NCI-H524 treated with DMSO at 0.1 percent for 48 hours (cell line): ENCODE data around the gene OAS3.

ENCODE experiments used
- DNase-seq: peaks from one replicate; lab custom pipeline; 2025; lab: John Stamatoyannopoulos, UW

Gene OAS3

GRCh38 chr12:112961536-112961935 is 23.3 kb downstream of the OAS3 start:
- no peak for DNase-seq

GRCh38 chr12:112962561-112962960 is 24.3 kb downstream of the OAS3 start:
- no peak for DNase-seq

GRCh38 chr12:112963227-112963861 is 25.1 kb downstream of the OAS3 start:
- DNase-seq: no peak

- DNase-seq: no peak
Observed at GRCh38 chr12:112964067-112964670, 25.9 kb downstream of the OAS3 start.

GRCh38 chr12:112964915-112965314 is 26.6 kb downstream of the OAS3 start:
- DNase-seq: no peak

- DNase-seq: no peak
Observed at GRCh38 chr12:112965643-112966042, 27.4 kb downstream of the OAS3 start.

- DNase-seq: no peak
Observed at GRCh38 chr12:112967306-112967705, 29.0 kb downstream of the OAS3 start.

GRCh38 chr12:112967858-112968257 is 29.6 kb downstream of the OAS3 start:
- no peak for DNase-seq

GRCh38 chr12:112969547-112970306 is 31.5 kb downstream of the OAS3 start:
- DNase-seq: no peak

GRCh38 chr12:112970391-112970790 is 32.1 kb downstream of the OAS3 start:
- DNase-seq: no peak

- DNase-seq: peak; percentile 67
Observed at GRCh38 chr12:112971248-112971647, 33.0 kb downstream of the OAS3 start.

GRCh38 chr12:112973011-112973735 is 34.9 kb downstream of the OAS3 start:
- no peak for DNase-seq

GRCh38 chr12:112973818-112974231 is 35.6 kb downstream of the OAS3 start:
- DNase-seq: no peak

GRCh38 chr12:112974904-112975303 is 36.6 kb downstream of the OAS3 start:
- DNase-seq: no peak

GRCh38 chr12:112977139-112977538 is 38.9 kb downstream of the OAS3 start:
- DNase-seq: no peak

GRCh38 chr12:112977641-112978040 is 39.4 kb downstream of the OAS3 start:
- DNase-seq: no peak

- DNase-seq: no peak
Observed at GRCh38 chr12:112978163-112979040, 40.1 kb downstream of the OAS3 start, which contains the start of gene OAS2. OAS2 (plus strand) TSS chr12:112978519; CDS start chr12:112978609, 90 bp downstream.

- DNase-seq: no peak
Observed at GRCh38 chr12:112979041-112979680, 40.9 kb downstream of the OAS3 start.

- DNase-seq: no peak
Observed at GRCh38 chr12:112980491-112981158, 42.4 kb downstream of the OAS3 start.

GRCh38 chr12:112985642-112986290 is 47.5 kb downstream of the OAS3 start:
- DNase-seq: no peak
